ENCODE results near the gene CCDC106. TPM values are rescaled to one million over a fixed set of nuclear protein-coding genes. Genes with fewer than 3 reads are reported as not detected.
A peak's percentile ranks its signal among the peaks of the same experiment; 100 is the strongest.

The CCDC106 gene
- 4.6 and 9.5 TPM in 2 replicates for total RNA-seq

DNA sequence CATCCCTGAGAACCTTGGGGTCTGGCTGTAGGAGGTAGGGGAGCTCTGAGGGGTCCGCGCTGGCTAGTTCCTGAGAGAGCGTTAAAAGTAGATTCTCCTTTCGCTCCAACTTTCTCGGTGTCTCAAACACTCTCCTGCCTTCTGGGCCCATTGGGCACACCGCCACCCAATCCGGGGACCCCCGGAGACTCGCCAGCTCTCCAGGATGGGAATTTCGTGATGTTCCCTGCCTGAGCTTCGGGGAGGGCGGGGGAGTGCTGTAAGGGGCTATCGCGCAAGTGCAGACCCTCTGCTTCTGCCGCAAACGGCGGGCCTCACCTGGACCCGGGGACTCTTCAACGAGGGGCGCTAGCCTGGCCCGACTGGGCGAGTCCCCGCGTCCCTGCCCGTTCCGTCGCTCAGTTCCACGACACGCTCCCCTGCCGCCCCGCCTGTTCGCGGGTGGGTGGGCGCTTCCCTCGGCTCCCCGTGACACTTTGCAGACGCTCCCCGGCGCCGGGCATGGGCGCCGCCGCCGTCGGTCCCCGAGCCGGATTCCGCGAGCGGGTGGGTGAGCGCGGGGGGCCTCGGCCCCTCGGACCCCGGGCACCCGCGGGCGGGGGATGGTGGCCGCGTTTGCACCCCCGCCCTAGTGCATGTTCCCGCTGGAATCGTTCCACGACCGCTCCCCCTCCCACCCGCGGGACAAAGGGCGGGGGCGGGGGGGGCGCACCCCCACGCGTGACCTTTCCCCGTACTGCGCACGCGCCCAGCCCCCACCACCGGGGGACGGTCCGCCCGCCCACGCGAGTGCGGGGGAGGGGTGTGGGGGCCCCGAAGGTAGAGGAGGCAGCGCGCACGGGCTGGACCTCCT lies at the start of gene CCDC106:
TSS of gene CCDC106 (plus strand) at position 481 of the 853 bp plus-strand sequence. CDS start 835 bp downstream, outside the sequence.
- DNase-seq (ENCODE audit: low read depth in 2 of 2), result peak in 1 of 2 donors; percentile 70

DNA sequence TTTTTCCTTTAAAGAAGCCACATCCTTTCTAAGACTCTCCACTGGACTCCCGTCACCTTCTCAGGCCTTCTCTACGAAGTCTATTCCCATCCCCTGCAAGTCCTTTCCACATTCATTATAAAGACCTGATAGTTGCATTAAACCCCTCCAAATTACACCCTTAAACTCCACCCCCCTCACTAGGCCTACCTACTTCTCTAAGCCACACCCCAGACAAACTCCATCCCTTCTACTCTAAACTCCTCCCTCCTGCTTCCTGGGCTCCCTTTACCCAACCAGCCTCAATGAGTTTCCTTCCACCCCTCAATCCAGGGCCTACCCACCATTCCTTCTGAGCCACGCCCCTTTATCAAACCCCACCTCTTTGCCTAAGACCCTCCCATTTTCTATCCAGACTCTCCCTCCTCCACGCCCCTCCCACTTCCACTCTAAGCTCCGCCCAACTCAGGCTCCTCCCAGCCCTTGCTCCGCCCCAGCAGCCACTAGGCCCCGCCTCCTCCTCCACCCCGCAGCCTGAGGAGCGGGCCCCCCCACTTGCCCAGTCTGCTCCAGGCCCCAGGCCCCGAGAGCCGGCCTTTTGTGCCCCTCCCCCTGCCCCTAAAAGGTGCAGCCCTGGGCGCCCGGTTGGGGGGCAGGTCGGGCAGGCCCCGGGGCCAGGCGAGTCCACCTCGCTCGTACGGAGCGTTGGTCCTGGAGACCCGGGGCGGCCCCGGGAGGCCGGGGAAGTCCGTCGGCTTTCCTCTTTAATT lies 49.1 kb upstream of the CCDC106 start:
- peak; percentile 89 to 96 for DNase-seq (ENCODE audit: low read depth in 2 of 2)

DNA sequence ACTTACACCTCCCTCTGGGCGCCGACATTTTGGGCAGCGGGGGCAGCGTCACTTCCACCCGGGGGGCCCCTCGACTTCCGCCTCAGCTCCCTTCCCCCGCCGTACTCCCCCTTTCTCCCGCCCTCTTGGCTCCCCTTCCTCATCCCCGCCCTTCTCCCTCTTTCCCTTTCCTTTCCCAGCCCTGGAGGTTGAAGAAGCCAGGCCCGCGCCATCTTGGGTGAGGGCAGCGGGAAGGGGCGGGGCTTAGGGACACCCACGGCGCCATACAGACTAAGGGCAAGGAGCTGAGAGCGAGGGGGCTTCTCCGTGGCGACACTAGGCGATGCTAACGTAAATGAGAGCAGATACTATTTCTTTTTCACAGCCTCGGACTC lies 48.6 kb upstream of the CCDC106 start, which contains the start of gene FIZ1:
TSS of gene FIZ1 (minus strand) at position 50 of the 374 bp plus-strand sequence. CDS start 1,652 bp downstream, outside the sequence.
- DNase-seq (ENCODE audit: low read depth in 2 of 2), result peak; percentile 96 to 99

DNA sequence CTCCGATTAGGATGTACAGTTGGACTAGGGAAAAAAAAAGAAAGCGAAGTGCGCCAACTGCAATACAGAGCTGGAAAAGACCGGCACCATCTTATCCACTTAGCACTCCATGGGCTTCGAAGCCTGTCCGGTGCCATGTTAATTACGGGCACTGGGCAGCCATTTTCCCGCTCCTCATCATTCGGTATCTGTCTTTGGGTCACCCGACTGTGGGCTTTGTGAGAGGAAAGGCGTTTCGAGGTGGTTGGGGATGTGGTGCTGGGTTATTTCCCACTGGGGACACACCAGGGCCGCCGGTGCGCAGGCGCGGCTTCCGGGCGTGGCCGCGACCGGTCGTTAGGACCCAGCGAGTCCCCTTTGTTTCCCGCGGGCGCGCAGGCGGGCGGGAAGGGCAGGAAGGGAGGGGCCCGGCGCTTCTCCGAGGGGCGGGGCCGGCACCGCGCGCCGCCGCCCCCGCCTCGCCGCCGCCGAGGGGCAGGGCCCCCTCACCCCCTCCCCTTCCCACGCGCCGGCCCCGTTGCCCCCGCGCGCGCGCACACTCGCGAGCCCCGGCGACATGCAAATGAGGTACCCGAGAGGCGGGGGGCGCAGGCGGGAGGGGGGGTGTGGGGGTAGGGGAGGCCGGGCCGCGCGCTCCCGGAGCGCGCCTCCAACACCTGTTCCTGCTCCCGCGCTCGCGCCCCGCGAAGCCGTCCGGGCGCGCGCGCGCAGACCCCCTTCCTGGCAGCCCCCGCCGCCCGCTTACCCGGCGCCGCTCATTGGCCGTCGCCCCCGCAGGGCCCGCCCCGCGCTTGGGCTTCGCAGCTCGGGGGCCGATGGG lies 48.0 kb upstream of the CCDC106 start, which contains the start of gene ZNF524:
TSS of gene ZNF524 (plus strand) at position 447 of the 820 bp plus-strand sequence. CDS start 1,825 bp downstream, outside the sequence.
- DNase-seq (ENCODE audit: low read depth in 2 of 2), result peak; percentile 79 to 89

DNA sequence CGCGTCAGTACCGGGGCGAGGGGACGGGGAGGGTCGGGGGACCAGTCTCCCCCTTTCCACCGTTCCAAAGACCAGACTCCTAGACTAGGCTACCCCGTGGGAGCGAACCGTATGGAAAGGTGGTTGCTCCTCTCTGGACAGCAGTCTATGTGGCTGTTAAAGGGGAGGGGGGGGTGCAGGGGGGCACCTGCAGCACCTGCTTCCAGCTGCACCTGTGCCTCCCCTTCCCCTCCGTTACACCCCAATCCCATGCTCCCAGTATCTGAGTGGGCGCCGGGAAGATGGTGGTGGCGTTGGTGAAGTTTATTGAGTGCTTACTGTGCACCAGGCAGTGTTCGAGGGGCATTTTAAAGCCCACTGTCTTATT lies 47.4 kb upstream of the CCDC106 start:
- no peak for DNase-seq (ENCODE audit: low read depth in 2 of 2)

DNA sequence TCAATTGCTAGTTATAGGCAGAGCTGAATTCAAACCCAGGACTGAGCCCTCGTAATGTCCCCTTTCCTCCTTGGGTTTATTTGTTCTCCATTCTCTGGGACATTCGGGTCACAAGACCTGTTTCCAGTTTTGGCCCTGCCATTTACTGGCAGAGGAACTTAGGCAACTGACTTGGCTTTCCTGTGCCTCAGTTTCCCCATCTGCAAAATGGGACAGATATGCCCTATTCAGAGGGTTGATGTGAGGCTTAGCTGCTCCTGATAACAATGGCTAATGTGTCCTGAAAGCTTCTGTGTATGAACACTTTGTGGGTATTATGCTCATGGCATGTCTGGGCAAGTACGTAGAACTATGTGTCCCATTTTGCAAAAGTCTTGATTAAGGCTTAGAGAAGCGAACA lies 46.9 kb upstream of the CCDC106 start:
- no peak for DNase-seq (ENCODE audit: low read depth in 2 of 2)

DNA sequence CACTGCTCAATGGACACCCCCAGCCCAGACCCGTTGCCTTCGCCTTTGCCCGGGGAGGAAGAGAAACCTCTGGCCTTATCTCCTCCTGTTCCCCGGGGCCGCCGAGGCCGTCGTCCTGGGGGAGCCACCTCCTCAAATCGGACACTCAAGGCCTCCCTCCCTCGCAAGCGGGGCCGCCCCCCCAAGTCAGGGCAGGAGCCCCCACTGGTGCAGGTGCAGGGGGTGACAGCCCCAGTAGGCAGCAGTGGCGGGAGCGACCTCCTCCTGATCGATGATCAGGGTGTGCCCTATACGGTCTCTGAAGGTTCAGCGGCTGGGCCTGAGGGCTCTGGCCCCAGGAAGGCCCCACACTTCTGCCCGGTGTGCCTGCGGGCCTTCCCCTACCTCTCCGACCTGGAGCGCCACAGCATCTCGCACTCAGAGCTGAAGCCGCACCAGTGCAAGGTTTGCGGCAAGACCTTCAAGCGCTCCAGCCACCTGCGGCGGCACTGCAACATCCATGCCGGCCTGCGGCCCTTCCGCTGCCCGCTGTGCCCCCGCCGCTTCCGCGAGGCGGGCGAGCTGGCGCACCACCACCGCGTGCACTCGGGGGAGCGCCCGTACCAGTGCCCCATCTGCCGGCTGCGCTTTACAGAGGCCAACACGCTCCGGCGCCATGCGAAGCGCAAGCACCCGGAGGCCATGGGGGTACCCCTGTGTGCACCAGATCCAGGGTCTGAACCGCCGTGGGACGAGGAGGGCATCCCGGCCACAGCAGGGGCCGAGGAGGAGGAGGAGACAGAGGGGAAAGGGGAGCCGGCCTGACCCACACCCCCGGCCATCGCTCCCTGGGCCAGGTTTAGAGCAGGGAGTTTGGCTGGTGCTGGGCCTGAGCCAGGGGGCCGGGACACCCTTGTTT lies 45.7 kb upstream of the CCDC106 start:
- no peak for DNase-seq (ENCODE audit: low read depth in 2 of 2)

DNA sequence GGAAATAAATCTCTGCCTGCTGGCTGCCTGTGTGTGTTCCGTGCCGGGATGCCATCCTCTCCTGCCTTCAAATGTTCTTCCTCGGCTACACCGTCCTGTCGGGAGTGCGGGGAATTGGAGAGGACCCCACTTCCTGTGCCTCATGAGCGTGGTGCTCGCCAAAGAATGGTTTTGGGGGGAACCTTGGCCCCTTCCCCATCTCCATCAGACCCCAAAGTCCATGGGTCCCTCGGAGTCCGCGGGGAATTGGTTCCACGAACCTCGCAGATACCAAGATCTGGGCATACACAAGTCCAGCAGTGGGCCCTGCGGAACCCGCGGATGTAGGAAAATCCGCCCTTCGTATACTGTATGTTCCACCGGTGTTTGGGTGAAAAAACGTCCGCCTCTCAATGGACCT lies 44.9 kb upstream of the CCDC106 start:
- no peak for DNase-seq (ENCODE audit: low read depth in 2 of 2)

DNA sequence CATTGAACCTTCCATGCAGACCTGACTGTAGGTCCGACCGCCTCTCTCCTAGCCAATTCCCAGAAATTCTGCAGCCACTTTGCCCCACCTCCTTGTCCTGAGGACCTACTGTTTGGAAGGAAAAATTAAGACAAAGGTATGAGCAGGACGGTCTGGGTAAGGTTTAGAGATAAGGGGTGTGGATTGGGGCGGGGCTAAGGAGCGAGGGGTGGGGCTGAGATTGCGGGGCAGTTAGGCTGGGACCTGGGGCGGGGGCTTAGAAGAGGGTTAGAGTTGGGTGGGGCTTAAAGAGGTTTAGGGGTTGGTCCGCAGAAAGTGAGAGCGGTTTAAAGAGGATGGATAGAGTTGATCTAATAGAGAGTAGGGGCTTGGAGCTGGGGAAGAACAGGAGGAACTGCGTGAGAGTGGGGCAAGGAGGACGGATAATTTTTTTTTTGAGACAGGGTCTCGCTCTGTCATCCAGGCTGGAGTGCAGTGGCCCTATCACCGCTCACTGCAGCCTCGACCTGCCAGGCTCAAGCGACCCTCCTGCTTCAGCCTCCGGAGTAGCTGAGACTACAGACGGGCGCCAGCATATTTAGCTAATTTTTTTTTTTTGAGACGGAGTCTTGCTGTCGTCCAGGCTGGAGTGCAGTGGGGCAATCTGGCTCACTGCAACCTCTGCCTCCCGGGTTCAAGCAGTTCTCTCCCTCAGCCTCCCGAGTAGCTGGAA lies 44.3 kb upstream of the CCDC106 start:
- no peak for DNase-seq (ENCODE audit: low read depth in 2 of 2)

DNA sequence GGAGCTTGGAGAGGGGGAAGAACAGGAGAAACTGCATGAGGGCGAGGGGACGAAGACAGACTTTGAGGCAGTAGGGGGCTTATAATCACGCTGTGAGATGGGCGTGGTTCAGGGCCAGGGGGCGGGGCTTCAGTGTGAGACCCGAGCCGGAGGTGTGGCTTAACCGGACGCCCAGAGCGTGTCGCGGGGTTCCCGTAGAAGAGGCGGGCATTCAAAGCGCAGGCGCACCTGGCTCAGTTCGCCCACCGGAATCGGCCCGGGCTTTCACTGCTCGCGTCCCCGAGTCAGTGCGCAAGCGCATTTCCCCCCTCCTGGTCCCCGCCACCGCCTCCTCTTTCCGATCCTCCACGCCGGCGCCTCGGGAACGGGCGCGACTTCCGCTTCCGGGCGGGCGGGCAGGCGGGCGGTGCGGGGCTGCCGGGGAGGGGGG lies 42.8 kb upstream of the CCDC106 start:
- DNase-seq (ENCODE audit: low read depth in 2 of 2), result peak; percentile 93 to 97

DNA sequence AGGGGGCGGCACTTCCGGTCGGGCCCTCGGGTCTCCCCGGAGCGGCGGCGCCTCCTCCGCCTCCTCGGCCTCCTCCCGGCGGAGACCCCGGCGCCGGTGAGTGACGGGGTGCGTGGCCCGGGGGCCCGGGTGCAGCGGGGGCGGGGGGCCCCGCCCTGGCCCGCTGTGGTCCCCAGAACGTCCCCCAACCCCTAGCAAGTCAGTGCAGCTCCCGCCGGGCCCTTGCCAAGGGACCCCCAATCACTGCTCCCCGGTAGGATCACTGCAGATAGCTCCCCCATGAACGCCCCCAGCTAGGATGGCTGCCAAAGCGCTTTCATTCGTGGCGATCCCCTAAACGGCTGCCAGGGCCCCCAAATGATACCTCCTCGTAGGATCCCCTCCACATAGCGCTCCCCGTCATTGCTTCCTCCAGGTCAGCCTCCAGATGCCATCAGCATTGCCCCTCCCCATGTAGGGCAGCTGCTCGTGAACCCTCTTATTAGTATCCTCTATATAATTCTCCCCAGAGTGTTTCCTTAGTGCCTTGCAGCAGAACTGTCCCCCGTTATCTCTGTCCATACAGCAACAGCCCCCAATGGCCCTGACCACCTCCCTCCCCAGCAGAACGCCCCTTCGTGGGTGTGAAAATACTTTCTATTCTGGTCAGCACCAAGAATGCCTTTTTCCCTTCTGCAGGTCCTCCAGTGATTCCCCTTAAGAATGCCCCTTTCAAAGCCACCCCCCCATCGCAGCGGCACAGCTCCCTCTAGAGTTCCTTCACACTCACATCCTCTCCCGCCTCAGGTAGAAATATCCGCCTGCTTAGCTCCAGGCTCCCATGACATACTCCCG lies 42.2 kb upstream of the CCDC106 start, which contains the start of gene ZNF865:
TSS of gene ZNF865 (plus strand) at position 11 of the 834 bp plus-strand sequence. CDS start 7,972 bp downstream, outside the sequence.
- DNase-seq (ENCODE audit: low read depth in 2 of 2), result peak; percentile 55 to 88

DNA sequence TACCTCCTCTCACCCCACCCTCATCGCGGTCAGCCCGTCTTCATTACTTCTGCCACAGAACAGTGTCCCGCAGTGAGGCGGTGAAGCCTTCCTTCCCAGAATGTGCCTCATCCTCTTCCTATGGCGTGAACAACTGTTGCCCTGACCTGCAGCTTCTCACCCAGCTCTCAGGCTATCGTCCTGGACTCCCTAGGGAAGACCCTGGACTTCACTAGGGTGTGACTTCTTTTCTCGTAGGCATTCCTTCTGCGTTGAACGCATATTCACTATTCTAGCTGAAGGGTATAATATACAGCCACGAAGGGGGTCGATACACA lies 41.6 kb upstream of the CCDC106 start:
- DNase-seq (ENCODE audit: low read depth in 2 of 2), result no peak

DNA sequence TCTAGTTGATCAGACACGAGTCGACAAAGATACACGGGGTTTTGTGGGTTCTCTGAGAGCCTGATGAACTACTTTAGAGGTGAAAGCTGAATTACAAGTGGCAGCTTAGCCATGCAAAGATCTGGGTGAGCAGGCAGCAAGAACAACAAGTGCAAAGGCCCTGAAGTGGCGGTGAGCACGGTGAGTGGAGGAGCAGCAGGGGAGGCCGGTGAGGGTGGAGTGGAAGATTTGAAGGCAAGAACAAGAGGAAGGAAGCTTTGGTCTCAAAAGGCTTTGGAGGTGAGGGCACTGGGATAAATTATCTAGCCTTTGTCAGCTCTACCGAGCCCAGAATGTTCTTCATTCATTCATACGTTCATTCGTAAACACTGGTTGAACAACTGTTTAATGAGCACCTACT lies 41.2 kb upstream of the CCDC106 start:
- no peak for DNase-seq (ENCODE audit: low read depth in 2 of 2)

DNA sequence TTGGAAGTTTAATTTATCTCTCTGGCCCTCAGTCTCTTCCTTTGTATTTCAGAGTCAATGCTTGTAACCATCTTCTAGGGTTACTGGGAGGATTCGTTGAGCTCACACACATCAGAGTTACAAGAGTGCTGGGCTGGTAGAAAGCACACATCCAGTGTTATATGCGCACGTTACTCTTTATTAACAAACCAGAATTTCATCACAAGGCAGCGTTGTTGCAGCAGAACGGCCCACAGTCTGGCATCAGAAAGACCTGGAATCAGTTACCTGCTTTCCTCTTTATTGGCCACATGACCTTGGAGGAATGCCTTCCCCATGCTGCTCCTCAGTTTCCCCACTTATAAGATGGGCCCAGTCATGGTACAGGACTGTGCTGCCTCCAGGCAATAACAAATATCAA lies 38.7 kb upstream of the CCDC106 start:
- no peak for DNase-seq (ENCODE audit: low read depth in 2 of 2)

DNA sequence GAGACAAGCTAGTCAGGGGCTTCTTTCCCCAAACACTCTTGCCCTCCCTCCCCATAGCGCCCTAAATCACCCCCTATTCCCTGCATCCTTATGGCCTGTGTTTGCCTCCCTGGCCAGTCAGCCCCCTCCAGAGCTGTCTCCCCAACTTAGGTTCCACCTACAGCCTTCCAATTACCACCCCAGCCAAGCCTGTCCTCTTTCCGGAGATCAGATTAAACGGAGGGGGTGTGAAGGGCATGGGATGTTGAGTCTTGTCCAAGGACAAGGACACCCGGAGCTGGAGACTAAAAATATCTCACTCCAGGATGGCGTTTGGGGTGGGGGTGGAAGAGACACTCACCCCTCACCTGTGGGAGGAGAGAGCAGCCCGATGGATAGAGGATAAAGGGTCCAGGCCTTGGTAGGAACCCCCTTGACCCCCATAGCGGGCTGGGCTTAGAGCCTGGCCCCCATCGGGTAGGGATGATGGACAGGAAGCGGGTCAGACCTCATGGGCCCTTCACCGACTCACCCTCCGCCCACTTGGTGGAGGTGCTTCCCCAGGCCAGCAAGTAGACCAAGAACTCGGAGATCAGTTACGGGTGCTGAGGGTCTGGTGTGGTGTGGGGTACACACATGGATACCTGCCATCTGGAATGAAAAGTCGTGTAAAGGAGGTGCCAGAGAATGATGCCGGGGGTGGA lies 36.6 kb upstream of the CCDC106 start:
- DNase-seq (ENCODE audit: low read depth in 2 of 2), result no peak

DNA sequence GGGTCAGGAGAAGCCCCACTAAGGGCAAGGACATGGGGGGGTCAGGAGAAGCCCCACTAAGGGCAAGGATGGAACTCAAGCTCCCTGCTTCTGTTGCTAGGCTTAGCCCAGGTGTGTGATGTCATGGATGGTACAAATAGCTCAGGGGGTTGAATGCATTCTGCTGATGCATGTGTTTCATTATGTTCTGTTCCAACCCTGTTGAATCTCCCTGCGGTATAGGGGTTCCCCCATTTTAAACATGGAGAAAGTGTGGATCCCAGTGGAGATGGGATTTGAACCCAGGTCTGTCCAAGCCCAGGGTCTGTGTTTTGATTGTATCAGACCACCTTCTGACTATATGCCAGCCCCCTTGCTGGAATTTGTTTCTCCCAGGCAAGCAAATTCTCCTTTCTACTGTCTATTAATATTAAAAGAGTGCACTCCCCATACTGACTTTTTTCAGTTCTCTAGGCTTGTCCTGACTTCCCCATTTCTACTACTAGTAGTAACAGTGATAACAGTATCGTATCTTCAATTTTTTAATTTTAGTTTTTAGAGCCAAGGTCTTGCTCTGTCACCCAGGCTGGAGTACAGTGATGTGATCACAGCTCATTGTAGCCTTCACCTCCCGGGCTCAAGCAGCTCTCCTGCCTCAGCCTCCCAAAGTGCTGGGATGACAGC lies 35.9 kb upstream of the CCDC106 start:
- DNase-seq (ENCODE audit: low read depth in 2 of 2), result no peak

DNA sequence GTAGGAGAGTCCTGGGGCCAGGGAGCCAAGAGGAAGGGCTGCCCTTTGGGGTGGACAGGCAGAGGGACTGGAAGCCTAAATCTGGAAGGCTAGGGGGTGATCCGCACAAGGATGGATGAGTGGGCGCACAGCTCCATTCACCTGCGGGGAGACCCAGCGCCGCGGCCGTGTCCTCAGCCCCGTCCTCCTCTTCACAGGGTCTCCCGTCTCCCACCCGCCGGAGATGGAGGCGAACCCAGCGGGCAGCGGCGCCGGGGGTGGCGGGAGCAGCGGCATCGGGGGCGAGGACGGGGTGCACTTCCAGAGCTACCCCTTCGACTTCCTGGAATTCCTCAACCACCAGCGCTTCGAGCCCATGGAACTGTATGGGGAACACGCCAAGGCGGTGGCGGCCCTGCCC lies 34.6 kb upstream of the CCDC106 start:
- DNase-seq (ENCODE audit: low read depth in 2 of 2), result no peak

Measured in dermis microvascular lymphatic vessel endothelial cell (primary cell).